Hematopoietic multipotent progenitor cell treated with erythropoietin and hydrocortisone succinate and interleukin-3 and kit ligand, for 8 days (in vitro differentiated cells): Measurements from ENCODE around the gene FCHSD2.
"Not testable (repeated sequence)": the region's sequence is repeated elsewhere in the genome, so short reads cannot be mapped to it uniquely, and the experiment has no call there.

Source experiments
- DNase-seq: peaks from one replicate; pipeline ENCODE4 v3.0.0-alpha.2; 2015

The FCHSD2 gene

GRCh38 chr11:72918851-72919250 is 223.3 kb downstream of the FCHSD2 start:
- no peak for DNase-seq

DNA sequence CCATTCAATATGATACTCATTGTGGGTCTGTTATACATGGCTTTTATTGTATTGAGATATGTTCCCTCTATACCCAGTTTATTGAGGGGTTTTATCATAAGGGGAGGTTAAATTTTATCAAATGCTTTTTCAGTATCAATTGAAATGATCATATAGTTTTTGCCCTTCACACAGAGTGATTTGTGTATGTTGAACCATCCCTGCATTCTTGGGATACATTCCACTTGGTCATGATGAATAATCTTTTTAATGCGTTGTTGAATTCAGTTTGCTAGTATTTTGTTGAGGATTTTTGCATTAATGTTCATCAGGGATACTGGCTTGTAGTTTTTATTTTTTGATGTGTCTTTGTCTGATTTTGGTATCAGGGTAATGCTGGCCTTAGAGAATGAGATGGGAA is 229.9 kb downstream of the FCHSD2 start:
- DNase-seq, result no peak

DNA sequence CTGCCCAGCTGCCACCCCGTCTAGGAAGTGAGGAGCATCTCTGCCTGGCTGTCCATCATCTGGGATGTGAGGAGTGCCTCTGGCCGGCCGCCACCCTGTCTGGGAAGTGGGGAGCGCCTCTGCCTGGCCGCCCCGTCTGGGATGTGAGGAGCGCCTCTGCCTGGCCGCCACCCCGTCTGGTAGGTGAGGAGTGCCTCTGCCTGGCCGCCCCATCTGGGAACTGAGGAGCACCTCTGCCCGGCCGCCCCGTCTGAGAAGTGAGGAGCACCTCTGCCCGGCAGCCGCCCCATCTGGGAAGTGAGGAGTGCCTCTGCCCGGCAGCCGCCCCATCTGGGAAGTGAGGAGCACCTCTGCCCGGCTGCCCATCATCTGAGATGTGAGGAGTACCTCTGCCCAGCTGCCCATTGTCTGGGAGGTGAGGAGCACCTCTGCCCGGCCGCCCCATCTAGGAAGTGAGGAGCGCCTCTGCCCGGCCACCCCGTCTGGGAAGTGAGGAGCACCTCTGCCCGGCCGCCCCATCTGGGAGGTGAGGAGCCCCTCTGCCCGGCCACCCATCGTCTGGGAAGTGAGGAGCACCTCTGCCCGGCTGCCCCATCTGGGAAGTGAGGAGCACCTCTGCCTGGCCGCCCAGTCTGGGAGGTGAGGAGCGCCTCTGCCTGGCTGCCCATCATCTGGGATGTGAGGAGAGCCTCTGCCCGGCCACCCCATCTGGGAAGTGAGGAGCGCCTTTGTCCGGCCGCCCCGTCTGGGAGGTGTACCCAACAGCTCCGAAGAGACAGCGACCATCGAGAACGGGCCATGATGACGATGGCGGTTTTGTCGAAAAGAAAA is 232.3 kb downstream of the FCHSD2 start:
- not testable (repeated sequence) for DNase-seq

GRCh38 chr11:72908032-72908676 is 234.0 kb downstream of the FCHSD2 start:
- no peak for DNase-seq

DNA sequence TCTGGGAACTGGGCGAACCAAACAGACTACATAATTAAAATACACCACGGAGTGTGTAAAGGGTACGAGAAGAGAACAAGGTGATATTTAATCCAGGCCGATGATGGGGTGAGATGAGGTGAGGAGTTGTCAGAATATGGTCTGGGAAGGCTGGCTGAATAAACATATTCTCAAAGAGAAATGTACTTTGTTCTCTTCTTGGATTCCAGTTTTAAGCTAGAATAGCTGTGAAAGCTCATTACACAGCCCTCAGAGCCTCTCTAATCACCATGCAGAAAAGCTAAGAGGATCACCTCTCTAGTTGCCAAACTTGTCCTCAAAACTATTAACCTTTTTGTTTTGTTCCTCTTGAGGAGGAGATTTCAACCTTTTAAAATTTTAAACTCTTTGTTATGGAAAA is 238.1 kb downstream of the FCHSD2 start:
- DNase-seq, result no peak

GRCh38 chr11:72901374-72901773 is 240.7 kb downstream of the FCHSD2 start:
- no peak for DNase-seq

GRCh38 chr11:72900013-72900412 is 242.1 kb downstream of the FCHSD2 start:
- no peak for DNase-seq

GRCh38 chr11:72899238-72899637 is 242.9 kb downstream of the FCHSD2 start:
- no peak for DNase-seq

DNA sequence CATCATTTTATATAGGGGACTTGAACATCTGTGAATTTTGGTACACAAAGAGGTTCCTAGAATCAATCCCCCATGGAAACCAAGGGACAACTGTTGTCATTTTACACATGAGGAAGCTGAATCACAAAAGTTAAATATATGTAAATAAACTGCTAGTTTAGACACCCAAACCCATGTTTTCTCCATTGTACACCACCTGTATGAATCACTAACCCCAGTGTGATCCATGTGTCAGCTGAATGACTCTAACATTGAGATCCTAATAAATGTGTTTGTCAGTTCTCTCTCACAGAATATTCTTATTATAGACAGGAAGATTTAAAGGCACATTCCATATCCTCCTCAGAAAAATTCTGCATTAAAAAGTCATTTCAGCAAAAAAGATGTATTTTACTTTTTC is 244.6 kb downstream of the FCHSD2 start:
- no peak for DNase-seq

- DNase-seq, result no peak
Observed at GRCh38 chr11:72896431-72896830, 245.7 kb downstream of the FCHSD2 start.

- no peak for DNase-seq
Observed at GRCh38 chr11:72890881-72891280, 251.2 kb downstream of the FCHSD2 start.

- DNase-seq, result no peak
Observed at GRCh38 chr11:72886619-72887018, 255.5 kb downstream of the FCHSD2 start.

- no peak for DNase-seq
Observed at GRCh38 chr11:72885749-72886609, 256.1 kb downstream of the FCHSD2 start.

- no peak for DNase-seq
Observed at GRCh38 chr11:72876147-72876546, 266.0 kb downstream of the FCHSD2 start.

DNA sequence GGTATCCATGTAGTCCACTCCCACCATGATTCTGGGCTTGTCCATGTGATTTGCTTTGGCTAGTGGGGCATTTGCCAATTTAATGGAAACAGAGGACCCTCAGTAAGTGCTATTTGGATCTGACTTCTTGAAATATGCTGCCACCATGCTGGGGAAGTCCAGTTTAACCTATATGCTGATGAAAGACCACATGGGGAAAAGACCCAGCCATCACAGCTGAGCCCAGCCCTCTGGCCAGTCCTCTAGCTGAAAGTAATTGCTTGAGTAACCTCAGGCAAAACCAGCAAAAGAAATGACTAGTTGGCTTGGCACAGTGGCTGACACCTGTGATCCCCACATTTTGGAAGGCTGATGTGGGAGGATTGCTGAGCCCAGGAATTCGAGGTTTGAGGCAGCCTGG is 266.4 kb downstream of the FCHSD2 start:
- no peak for DNase-seq

GRCh38 chr11:72872012-72872411 is 270.1 kb downstream of the FCHSD2 start:
- no peak for DNase-seq

DNA sequence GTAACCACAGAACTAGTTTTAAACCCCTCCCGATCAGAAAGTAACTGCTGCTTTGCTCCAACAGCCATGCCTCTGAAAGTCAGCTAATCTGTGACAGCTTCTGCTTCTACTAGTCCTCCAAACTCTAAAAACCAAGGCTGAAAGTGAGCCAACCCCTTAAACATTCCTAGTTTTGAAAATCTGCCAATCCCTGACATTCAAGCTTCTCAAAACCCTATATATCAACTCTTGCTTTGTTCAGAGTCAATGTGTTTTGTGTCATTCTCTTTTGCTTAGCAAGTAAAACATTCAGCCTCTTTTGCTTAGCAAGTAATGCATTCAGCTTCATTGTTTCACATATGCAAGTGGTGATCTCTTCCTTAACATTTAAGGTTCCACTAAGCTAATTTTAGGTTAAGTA is 271.0 kb downstream of the FCHSD2 start:
- DNase-seq, result no peak

DNA sequence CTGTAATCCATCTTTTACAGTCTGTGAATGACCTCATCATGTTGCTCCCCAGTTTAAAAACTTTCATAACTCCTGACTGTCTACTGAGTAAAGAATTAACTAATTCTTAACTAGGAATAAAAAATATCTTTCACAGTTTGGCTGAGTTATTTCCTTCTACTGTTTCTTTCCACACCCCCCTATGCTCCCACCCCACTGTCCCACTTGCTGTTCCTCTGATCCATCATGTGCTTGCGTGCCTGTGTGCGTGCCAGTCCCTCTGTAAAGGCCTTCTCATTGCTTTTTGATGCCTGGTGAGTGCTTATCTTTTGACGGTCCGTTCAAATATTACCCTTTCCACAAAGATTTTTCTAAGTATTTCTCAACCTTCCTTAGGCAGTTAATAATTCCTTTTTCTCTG is 272.3 kb downstream of the FCHSD2 start:
- DNase-seq, result no peak

DNA sequence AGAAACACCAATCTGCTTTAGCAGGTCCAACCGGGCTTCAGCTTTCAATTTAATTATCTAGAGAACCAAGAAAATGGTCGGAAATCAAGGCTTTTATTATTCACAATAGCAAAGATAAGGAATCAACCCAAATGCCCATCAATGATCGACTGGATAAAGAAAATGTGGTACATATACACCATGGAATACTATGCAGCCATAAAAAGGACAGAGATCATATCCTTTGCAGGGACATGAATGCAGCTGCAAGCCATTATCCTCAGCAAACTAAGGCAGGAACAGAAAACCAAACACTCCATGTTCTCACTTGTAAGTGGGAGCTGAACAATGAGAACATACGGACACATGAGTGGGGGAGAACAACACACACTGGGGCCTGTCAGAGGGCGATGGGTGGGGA is 274.1 kb downstream of the FCHSD2 start:
- no peak for DNase-seq

- DNase-seq, result peak; percentile 18
Observed at GRCh38 chr11:72864702-72865655, 277.1 kb downstream of the FCHSD2 start.

GRCh38 chr11:72863916-72864315 is 278.2 kb downstream of the FCHSD2 start:
- DNase-seq, result no peak

DNA sequence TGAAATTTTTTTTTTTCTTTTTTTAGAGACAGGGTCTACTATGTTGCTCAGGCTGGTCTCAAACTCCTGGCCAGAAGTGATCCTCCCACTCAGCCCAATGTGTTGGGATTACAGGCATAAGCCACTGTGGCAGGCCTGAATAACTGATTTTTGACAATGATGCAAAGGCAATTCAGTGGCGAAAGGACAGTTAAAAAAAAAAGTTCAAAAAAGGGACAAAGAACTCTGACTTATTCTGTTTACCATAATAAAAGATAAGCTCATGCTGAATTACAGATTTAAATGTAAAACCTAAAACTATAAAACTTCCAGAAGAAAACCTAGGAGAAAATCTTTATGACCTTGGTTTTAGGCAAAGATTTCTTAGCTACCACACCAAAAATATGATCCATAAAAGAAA is 279.0 kb downstream of the FCHSD2 start:
- DNase-seq, result no peak
